GM21447 (cell line): Measurements from ENCODE around the gene HPCAL1.
"Not testable (repeated sequence)": the region's sequence is repeated elsewhere in the genome, so short reads cannot be mapped to it uniquely, and the experiment has no call there.

Source experiments
- ATAC-seq: cut with Tn5 transposase; IDR thresholded peaks from one replicate; pipeline ENCODE4 v1.9.1; 2021; ENCODE audit not compliant: unreplicated experiment

The HPCAL1 gene

GRCh38 chr2:10302479-10303180, at the start of gene HPCAL1:
HPCAL1 (plus strand) TSS chr2:10302904; CDS start chr2:10419758, 116,854 bp downstream.
- peak; percentile 68 for ATAC-seq

- no peak for ATAC-seq
Observed at GRCh38 chr2:10253596-10254372, 48.9 kb upstream of the HPCAL1 start.

- ATAC-seq: no peak
Observed at GRCh38 chr2:10254373-10255188, 48.1 kb upstream of the HPCAL1 start.

- no peak for ATAC-seq
Observed at GRCh38 chr2:10255189-10256030, 47.3 kb upstream of the HPCAL1 start.

- ATAC-seq: no peak
Observed at GRCh38 chr2:10256031-10256514, 46.6 kb upstream of the HPCAL1 start.

GRCh38 chr2:10256515-10257031, 46.1 kb upstream of the HPCAL1 start:
- no peak for ATAC-seq

- ATAC-seq: no peak
Observed at GRCh38 chr2:10257036-10257435, 45.7 kb upstream of the HPCAL1 start.

- no peak for ATAC-seq
Observed at GRCh38 chr2:10257500-10258147, 45.1 kb upstream of the HPCAL1 start.

GRCh38 chr2:10258326-10258725, 44.4 kb upstream of the HPCAL1 start:
- no peak for ATAC-seq

- ATAC-seq: no peak
Observed at GRCh38 chr2:10258726-10259125, 44.0 kb upstream of the HPCAL1 start.

- ATAC-seq: no peak
Observed at GRCh38 chr2:10260130-10260529, 42.6 kb upstream of the HPCAL1 start.

- not testable (repeated sequence) for ATAC-seq
Observed at GRCh38 chr2:10263526-10263925, 39.2 kb upstream of the HPCAL1 start.

GRCh38 chr2:10264506-10265328, 38.0 kb upstream of the HPCAL1 start:
- no peak for ATAC-seq

- no peak for ATAC-seq
Observed at GRCh38 chr2:10265329-10266132, 37.2 kb upstream of the HPCAL1 start.

GRCh38 chr2:10266133-10266620, 36.5 kb upstream of the HPCAL1 start:
- no peak for ATAC-seq

- ATAC-seq: no peak
Observed at GRCh38 chr2:10267036-10267435, 35.7 kb upstream of the HPCAL1 start.

GRCh38 chr2:10267551-10268465, 34.9 kb upstream of the HPCAL1 start:
- no peak for ATAC-seq
